Measurements from ENCODE around the gene GZMA. TPM values are rescaled to one million over a fixed set of nuclear protein-coding genes. Genes with fewer than 3 reads are reported as not detected.

Gene GZMA
- polyA plus RNA-seq, 2 of the 4 experiments (the other 2 are of a cell fraction): not detected

DNA sequence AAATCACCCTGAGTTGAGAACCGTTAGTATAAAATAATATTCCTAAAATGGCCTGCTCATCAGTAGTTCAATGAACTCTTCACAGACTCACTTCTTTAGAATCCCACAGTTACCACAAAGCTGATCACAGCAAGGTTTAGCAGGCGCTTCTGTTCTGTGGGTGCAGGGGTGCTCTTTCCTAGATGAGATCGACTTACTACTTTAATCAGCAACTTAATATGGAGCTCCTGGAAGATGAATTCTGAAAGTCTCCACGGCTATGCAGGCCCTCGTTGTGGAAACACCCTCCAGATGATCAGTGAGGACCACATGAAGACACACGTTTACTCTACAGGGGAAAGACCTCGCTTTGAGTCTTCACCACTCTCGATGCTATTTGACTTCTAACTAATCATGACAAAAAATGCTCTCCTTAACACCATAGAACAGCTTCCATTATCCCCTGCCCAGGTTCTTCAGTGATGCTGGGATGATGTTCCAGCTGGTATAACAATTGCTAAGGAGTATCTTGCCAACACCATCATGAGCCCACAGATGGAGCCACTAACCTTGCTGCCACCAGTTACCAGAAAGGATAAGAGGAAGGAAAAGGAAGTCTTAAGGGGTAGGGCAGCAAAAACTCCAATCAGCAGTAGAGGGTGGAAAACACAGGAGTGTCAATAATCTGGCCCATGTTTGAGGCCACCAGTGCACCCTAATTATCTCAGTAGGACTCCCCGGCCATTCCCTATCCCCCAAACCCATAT lies 39.7 kb downstream of the GZMA start:
- no peak overlapping the region for H3K4me3 ChIP-seq
- ChIA-PET CTCF (interaction anchor here (0.5 to 2.7 kb wide), 4 partner anchors 18 to 198 kb away, joined by 3 to 9 read pairs (median 4); partner anchors contain the start of gene GPX8), POLR2A (no interaction called here)
- no peak overlapping the region for H3K4me2 ChIP-seq
- H3K27ac ChIP-seq: no peak overlapping the region
- WGBS (ENCODE audit: missing lambda C conversion rate): 23% methylated on average over 9 of the region's 9 CpGs
- ATAC-seq: no peak; a peak in 1 of 6 replicates
- TF ChIP-seq RARB (CRISPR knock-in tag; IDR thresholded peaks at IDR 0.05): no peak
- TF ChIP-seq ZSCAN20 (CRISPR knock-in tag; IDR thresholded peaks at IDR 0.05): no peak
- TF ChIP-seq HOXA7 (CRISPR knock-in tag; IDR thresholded peaks at IDR 0.05): no peak
- TF ChIP-seq HOXB13 (CRISPR knock-in tag; IDR thresholded peaks at IDR 0.05; ENCODE audit: low read depth): no peak
- TF ChIP-seq CEBPB (IDR thresholded peaks at IDR 0.05): no peak
- TF ChIP-seq FOXS1 (CRISPR knock-in tag; IDR thresholded peaks at IDR 0.05): no peak
- no peaks in the 10 kb centered on the region for H3K9me3 ChIP-seq
- DNase-seq (ENCODE audit: low read depth in 1 of 2, low spot score in 1 of 2): no peak
- no peaks in the 10 kb centered on the region for H3K4me1 ChIP-seq
- no peak for FAIRE-seq

DNA sequence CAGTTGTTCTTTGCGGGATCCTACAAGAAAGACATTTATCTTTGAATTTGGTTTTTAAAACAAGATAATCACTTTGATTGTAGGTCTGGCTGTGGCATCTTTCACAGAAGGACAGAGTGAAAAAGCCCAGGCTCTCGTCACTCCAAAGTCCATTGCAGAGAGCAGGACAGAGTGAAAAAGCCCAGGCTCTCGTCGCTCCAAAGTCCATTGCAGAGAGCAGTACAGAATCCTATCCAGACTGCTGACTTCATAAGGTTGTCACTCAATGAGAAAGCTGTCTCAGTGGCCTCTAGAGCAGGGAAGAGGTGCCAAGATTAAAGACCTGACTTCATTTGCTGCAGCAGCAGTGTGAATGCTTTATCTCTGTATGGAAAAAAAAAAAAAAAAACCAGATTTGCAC lies 41.2 kb downstream of the GZMA start:
- no peaks in the 10 kb centered on the region for H3K4me1 ChIP-seq
- no peak overlapping the region for H3K4me2 ChIP-seq
- no peak overlapping the region for H3K27ac ChIP-seq
- no peak overlapping the region for H3K4me3 ChIP-seq
- no peak for DNase-seq (ENCODE audit: low read depth in 1 of 2, low spot score in 1 of 2)
- CTCF ChIA-PET: interaction anchor here (1.4 to 4.4 kb wide), 2 partner anchors 16 to 239 kb away, joined by 6 to 83 read pairs; partner anchors contain the start of gene GPX8
- ATAC-seq: no peak
- TF ChIP-seq, protein P1, sequence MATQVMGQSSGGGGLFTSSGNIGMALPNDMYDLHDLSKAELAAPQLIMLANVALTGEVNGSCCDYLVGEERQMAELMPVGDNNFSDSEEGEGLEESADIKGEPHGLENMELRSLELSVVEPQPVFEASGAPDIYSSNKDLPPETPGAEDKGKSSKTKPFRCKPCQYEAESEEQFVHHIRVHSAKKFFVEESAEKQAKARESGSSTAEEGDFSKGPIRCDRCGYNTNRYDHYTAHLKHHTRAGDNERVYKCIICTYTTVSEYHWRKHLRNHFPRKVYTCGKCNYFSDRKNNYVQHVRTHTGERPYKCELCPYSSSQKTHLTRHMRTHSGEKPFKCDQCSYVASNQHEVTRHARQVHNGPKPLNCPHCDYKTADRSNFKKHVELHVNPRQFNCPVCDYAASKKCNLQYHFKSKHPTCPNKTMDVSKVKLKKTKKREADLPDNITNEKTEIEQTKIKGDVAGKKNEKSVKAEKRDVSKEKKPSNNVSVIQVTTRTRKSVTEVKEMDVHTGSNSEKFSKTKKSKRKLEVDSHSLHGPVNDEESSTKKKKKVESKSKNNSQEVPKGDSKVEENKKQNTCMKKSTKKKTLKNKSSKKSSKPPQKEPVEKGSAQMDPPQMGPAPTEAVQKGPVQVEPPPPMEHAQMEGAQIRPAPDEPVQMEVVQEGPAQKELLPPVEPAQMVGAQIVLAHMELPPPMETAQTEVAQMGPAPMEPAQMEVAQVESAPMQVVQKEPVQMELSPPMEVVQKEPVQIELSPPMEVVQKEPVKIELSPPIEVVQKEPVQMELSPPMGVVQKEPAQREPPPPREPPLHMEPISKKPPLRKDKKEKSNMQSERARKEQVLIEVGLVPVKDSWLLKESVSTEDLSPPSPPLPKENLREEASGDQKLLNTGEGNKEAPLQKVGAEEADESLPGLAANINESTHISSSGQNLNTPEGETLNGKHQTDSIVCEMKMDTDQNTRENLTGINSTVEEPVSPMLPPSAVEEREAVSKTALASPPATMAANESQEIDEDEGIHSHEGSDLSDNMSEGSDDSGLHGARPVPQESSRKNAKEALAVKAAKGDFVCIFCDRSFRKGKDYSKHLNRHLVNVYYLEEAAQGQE (IDR thresholded peaks at IDR 0.05): no peak
- TF ChIP-seq SREBF2 (IDR thresholded peaks at IDR 0.05) (no peak), HDAC2 (IDR thresholded peaks at IDR 0.05) (no peak), PHF8 (IDR thresholded peaks at IDR 0.05; ENCODE audit: borderline replicate concordance, low read depth) (no peak), NFE2L2 (conservative IDR thresholded peaks at IDR 0.05; ENCODE audit: low read length) (no peak), EP300 (IDR thresholded peaks at IDR 0.05) (no peak), RAD21 (conservative IDR thresholded peaks at IDR 0.05 in 1 of 2, IDR thresholded peaks at IDR 0.05 in 1 of 2) (no peak), RFX5 (IDR thresholded peaks at IDR 0.05) (no peak), POLR2AphosphoS2 (conservative IDR thresholded peaks at IDR 0.05; ENCODE audit: low read length) (no peak), RARB (CRISPR knock-in tag; IDR thresholded peaks at IDR 0.05) (no peak), HEYL (CRISPR knock-in tag; IDR thresholded peaks at IDR 0.05) (no peak), NR3C1 (IDR thresholded peaks at IDR 0.05) (no peak), CEBPB (IDR thresholded peaks at IDR 0.05) (no peak), GATA3 (IDR thresholded peaks at IDR 0.05; ENCODE audit: borderline replicate concordance) (no peak)
- TF ChIP-seq, protein P2, sequence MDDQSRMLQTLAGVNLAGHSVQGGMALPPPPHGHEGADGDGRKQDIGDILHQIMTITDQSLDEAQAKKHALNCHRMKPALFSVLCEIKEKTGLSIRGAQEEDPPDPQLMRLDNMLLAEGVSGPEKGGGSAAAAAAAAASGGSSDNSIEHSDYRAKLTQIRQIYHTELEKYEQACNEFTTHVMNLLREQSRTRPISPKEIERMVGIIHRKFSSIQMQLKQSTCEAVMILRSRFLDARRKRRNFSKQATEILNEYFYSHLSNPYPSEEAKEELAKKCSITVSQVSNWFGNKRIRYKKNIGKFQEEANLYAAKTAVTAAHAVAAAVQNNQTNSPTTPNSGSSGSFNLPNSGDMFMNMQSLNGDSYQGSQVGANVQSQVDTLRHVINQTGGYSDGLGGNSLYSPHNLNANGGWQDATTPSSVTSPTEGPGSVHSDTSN (IDR thresholded peaks at IDR 0.05): no peak
- TF ChIP-seq, protein P3, sequence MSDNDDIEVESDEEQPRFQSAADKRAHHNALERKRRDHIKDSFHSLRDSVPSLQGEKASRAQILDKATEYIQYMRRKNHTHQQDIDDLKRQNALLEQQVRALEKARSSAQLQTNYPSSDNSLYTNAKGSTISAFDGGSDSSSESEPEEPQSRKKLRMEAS (IDR thresholded peaks at IDR 0.05): no peak
- TF ChIP-seq, protein P4, sequence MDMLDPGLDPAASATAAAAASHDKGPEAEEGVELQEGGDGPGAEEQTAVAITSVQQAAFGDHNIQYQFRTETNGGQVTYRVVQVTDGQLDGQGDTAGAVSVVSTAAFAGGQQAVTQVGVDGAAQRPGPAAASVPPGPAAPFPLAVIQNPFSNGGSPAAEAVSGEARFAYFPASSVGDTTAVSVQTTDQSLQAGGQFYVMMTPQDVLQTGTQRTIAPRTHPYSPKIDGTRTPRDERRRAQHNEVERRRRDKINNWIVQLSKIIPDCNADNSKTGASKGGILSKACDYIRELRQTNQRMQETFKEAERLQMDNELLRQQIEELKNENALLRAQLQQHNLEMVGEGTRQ (IDR thresholded peaks at IDR 0.05): no peak
- TF ChIP-seq, protein P5, sequence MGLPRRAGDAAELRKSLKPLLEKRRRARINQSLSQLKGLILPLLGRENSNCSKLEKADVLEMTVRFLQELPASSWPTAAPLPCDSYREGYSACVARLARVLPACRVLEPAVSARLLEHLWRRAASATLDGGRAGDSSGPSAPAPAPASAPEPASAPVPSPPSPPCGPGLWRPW (IDR thresholded peaks at IDR 0.05): no peak
- TF ChIP-seq, protein P6, sequence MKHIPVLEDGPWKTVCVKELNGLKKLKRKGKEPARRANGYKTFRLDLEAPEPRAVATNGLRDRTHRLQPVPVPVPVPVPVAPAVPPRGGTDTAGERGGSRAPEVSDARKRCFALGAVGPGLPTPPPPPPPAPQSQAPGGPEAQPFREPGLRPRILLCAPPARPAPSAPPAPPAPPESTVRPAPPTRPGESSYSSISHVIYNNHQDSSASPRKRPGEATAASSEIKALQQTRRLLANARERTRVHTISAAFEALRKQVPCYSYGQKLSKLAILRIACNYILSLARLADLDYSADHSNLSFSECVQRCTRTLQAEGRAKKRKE (CRISPR knock-in tag; IDR thresholded peaks at IDR 0.05; ENCODE audit: low read depth): no peak
- TF ChIP-seq, protein P7, sequence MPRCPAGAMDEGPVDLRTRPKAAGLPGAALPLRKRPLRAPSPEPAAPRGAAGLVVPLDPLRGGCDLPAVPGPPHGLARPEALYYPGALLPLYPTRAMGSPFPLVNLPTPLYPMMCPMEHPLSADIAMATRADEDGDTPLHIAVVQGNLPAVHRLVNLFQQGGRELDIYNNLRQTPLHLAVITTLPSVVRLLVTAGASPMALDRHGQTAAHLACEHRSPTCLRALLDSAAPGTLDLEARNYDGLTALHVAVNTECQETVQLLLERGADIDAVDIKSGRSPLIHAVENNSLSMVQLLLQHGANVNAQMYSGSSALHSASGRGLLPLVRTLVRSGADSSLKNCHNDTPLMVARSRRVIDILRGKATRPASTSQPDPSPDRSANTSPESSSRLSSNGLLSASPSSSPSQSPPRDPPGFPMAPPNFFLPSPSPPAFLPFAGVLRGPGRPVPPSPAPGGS (IDR thresholded peaks at IDR 0.05): no peak
- WGBS (ENCODE audit: missing lambda C conversion rate): 20% methylated on average over 4 of the region's 4 CpGs
- no peak for FAIRE-seq
- H3K9me3 ChIP-seq: no peaks in the 10 kb centered on the region
- POLR2A ChIA-PET: no interaction called here

Measured in A549 (cell line).